Naive thymus-derived CD4-positive, alpha-beta T cell (primary cell): ENCODE measurements around the gene CCDC32. TPM values are rescaled to one million over a fixed set of nuclear protein-coding genes. Genes with fewer than 3 reads are reported as not detected.

ENCODE experiments used
- ATAC-seq: fragments of 150-1000 bp; cut with Tn5 transposase; 2 replicates; pipeline ENCODE4 v1.10.0; 2021; ENCODE audit warnings: mild to moderate bottlenecking, moderate library complexity
- CTCF ChIA-PET: fragments of 350-600 bp; sonication (Branson Sonifier 250); formaldehyde crosslinking; loops from one replicate; lab custom pipeline; 2021; ENCODE audit warnings: antibody characterized with exemption; lab: Charles Lee
- POLR2A ChIA-PET: fragments of 350-600 bp; sonication (Branson Sonifier 250); formaldehyde crosslinking; loops from one replicate; lab custom pipeline; 2021; ENCODE audit warnings: antibody characterized with exemption, inconsistent platforms; lab: Charles Lee
- DNase-seq, 9 donors: peaks; one replicate each; pipeline versions ENCODE4 v3.0.0 to v3.0.0-alpha.2; 2020 to 2022; ENCODE audit warnings: mixed read lengths in 1 of 9
- H3K27ac ChIP-seq: one replicate; pipeline ENCODE4 v1.7.0; 2013; ENCODE audit warnings: mild to moderate bottlenecking, low read depth, low read length, moderate library complexity
- H3K27me3 ChIP-seq, 2 donors: one replicate each; pipeline ENCODE4 v1.7.0; 2013; ENCODE audit warnings: low read length in 2 of 2, mild to moderate bottlenecking in 2 of 2, moderate library complexity in 2 of 2; ENCODE audit not compliant: control insufficient read depth in 2 of 2, insufficient read depth in 2 of 2
- H3K36me3 ChIP-seq, 3 experiments: 1 replicate in 2 of 3; 2 replicates in 1 of 3; pipeline ENCODE4 v1.7.0; 2013; ENCODE audit warnings: low read length in 3 of 3, mild to moderate bottlenecking in 3 of 3, moderate library complexity in 1 of 3; ENCODE audit not compliant: insufficient read depth in 3 of 3, control insufficient read depth in 2 of 3
- H3K4me1 ChIP-seq, 2 donors: one replicate each; pipeline ENCODE4 v1.7.0; 2013; ENCODE audit warnings: low read length in 2 of 2, mild to moderate bottlenecking in 2 of 2, moderate library complexity in 1 of 2; ENCODE audit not compliant: control insufficient read depth in 2 of 2, insufficient read depth in 2 of 2
- H3K4me3 ChIP-seq: 2 replicates; pipeline ENCODE4 v1.7.0; 2013; ENCODE audit warnings: mild to moderate bottlenecking, low read length
- H3K9me3 ChIP-seq, 3 experiments: 1 replicate in 2 of 3; 2 replicates in 1 of 3; pipeline ENCODE4 v1.7.0; 2013; ENCODE audit warnings: low read length in 3 of 3; ENCODE audit not compliant: control insufficient read depth in 2 of 3
- H3K27ac Mint-ChIP-seq, 9 donors: one replicate each; pipeline ENCODE4 v1.8.0; 2020 to 2022; ENCODE audit warnings: mixed read lengths in 9 of 9, mild to moderate bottlenecking in 8 of 9, moderate library complexity in 5 of 9, inconsistent platforms in 2 of 9
- H3K27me3 Mint-ChIP-seq, 5 donors: one replicate each; pipeline ENCODE4 v1.8.0; 2021 to 2022; ENCODE audit warnings: mixed read lengths in 5 of 5, mild to moderate bottlenecking in 1 of 5
- H3K36me3 Mint-ChIP-seq, 5 donors: one replicate each; pipeline ENCODE4 v1.8.0; 2020 to 2022; ENCODE audit warnings: mixed read lengths in 5 of 5, mild to moderate bottlenecking in 3 of 5, inconsistent platforms in 1 of 5
- H3K4me1 Mint-ChIP-seq, 7 donors: one replicate each; pipeline ENCODE4 v1.8.0; 2020 to 2022; ENCODE audit warnings: mixed read lengths in 7 of 7, mild to moderate bottlenecking in 3 of 7, inconsistent platforms in 1 of 7
- H3K4me3 Mint-ChIP-seq, 10 donors: one replicate each; pipeline ENCODE4 v1.8.0; 2020 to 2022; ENCODE audit warnings: mild to moderate bottlenecking in 10 of 10, mixed read lengths in 10 of 10, moderate library complexity in 6 of 10, inconsistent platforms in 2 of 10
- H3K9me3 Mint-ChIP-seq, 11 donors: one replicate each; pipeline ENCODE4 v1.8.0; 2020 to 2022; ENCODE audit warnings: mixed read lengths in 11 of 11, mild to moderate bottlenecking in 4 of 11, inconsistent platforms in 1 of 11, moderate library complexity in 1 of 11
- intact Hi-C, 2 donors: fragments of 100-400 bp; cut with micrococcal nuclease; formaldehyde crosslinking; loops; one replicate each; pipeline ENCODE4 v1.15.1; 2023
- polyA plus RNA-seq, 2 donors: library from polyadenylated mRNA; unstranded; fragments of 300-500 nt; fragmentation: Illumina TruSeq; gene quantifications; one replicate each; pipeline ENCODE4 v1.2.3, GENCODE V29; 2021
- total RNA-seq, 6 experiments: library from RNA in 5 of 6; stranded (reverse) in 5 of 6; gene quantifications; 1 replicate in 5 of 6; 2 replicates in 1 of 6; pipeline ENCODE4 v1.2.3 and lab custom pipeline; 2021 to 2026

The CCDC32 gene
- total and polyA plus RNA-seq, 7 experiments from 2014 or later, result 22.4 to 44.8 (median 35.2) TPM

GRCh38 chr15:40543082-40543481 is 21.8 kb downstream of the CCDC32 start:
- no peaks in the 10 kb centered on the region for H3K9me3 ChIP-seq
- ATAC-seq, result no peak
- Mint-ChIP-seq H3K36me3 (peaks cover 6 to 32% (median 10%) of the 10 kb centered on the region in 5 donors), H3K27ac (no peak overlapping the region), H3K9me3 (no peaks in the 10 kb centered on the region), H3K27me3 (no peaks in the 10 kb centered on the region), H3K4me1 (peaks cover 0 to 16% (median 0%) of the 10 kb centered on the region in 7 donors), H3K4me3 (no peak overlapping the region)
- no peaks in the 10 kb centered on the region for H3K27me3 ChIP-seq
- peaks cover 0 to 14% (median 0%) of the 10 kb centered on the region in 3 experiments for H3K36me3 ChIP-seq
- CTCF ChIA-PET, result no interaction called here
- intact Hi-C loops, result no loop called here
- POLR2A ChIA-PET, result interaction anchor here (0.6 to 0.7 kb wide), 2 partner anchors 9 to 175 kb away, joined by 3 to 5 read pairs; no protein-coding TSS in a partner anchor
- H3K4me1 ChIP-seq, result no peaks in the 10 kb centered on the region
- DNase-seq, result no peak
- no peak overlapping the region for H3K27ac ChIP-seq
- no peak overlapping the region for H3K4me3 ChIP-seq

GRCh38 chr15:40538976-40539375 is 25.9 kb downstream of the CCDC32 start:
- intact Hi-C loops, result no loop called here
- no peaks in the 10 kb centered on the region for H3K27me3 ChIP-seq
- H3K4me1 ChIP-seq, result no peaks in the 10 kb centered on the region
- H3K27ac Mint-ChIP-seq, result no peak overlapping the region
- H3K4me1 Mint-ChIP-seq, result peaks cover 0 to 7% (median 0%) of the 10 kb centered on the region in 7 donors
- peaks cover 0 to 31% (median 1%) of the 10 kb centered on the region in 5 donors for H3K36me3 Mint-ChIP-seq
- CTCF ChIA-PET, result no interaction called here
- H3K9me3 ChIP-seq, result no peaks in the 10 kb centered on the region
- H3K36me3 ChIP-seq, result peaks cover 0 to 6% (median 0%) of the 10 kb centered on the region in 3 experiments
- no peak overlapping the region for H3K4me3 Mint-ChIP-seq
- no peaks in the 10 kb centered on the region for H3K9me3 Mint-ChIP-seq
- POLR2A ChIA-PET, result no interaction called here
- no peak overlapping the region for H3K27ac ChIP-seq
- H3K27me3 Mint-ChIP-seq, result no peaks in the 10 kb centered on the region
- H3K4me3 ChIP-seq, result no peak overlapping the region
- no peak for DNase-seq
- no peak for ATAC-seq

GRCh38 chr15:40536501-40536900 is 28.3 kb downstream of the CCDC32 start:
- H3K9me3 Mint-ChIP-seq, result no peaks in the 10 kb centered on the region
- Histone ChIP-seq H3K27me3 (no peaks in the 10 kb centered on the region), H3K9me3 (no peaks in the 10 kb centered on the region), H3K4me3 (no peak overlapping the region), H3K36me3 (peaks cover 0 to 6% (median 0%) of the 10 kb centered on the region in 3 experiments), H3K27ac (no peak overlapping the region), H3K4me1 (no peaks in the 10 kb centered on the region)
- ATAC-seq (no peak), DNase-seq (no peak)
- intact Hi-C loops, result no loop called here
- CTCF ChIA-PET, result no interaction called here
- H3K27me3 Mint-ChIP-seq, result no peaks in the 10 kb centered on the region
- POLR2A ChIA-PET, result no interaction called here
- H3K4me1 Mint-ChIP-seq, result peaks cover 0 to 5% (median 0%) of the 10 kb centered on the region in 7 donors
- H3K27ac Mint-ChIP-seq, result peak overlapping the region in 1 of 9 donors; percentile 55
- H3K36me3 Mint-ChIP-seq, result peaks cover 0 to 24% (median 4%) of the 10 kb centered on the region in 5 donors
- no peak overlapping the region for H3K4me3 Mint-ChIP-seq

- Histone ChIP-seq H3K4me3 (no peak overlapping the region), H3K27me3 (no peaks in the 10 kb centered on the region), H3K36me3 (peaks cover 0 to 5% (median 0%) of the 10 kb centered on the region in 3 experiments), H3K9me3 (no peaks in the 10 kb centered on the region), H3K27ac (no peak overlapping the region), H3K4me1 (no peaks in the 10 kb centered on the region)
- DNase-seq, result no peak
- Mint-ChIP-seq H3K36me3 (peaks cover 0 to 23% (median 4%) of the 10 kb centered on the region in 5 donors), H3K4me1 (peaks cover 0 to 4% (median 0%) of the 10 kb centered on the region in 7 donors), H3K27ac (no peak overlapping the region), H3K27me3 (no peaks in the 10 kb centered on the region), H3K4me3 (no peak overlapping the region), H3K9me3 (no peaks in the 10 kb centered on the region)
- ChIA-PET POLR2A (interaction anchor here (0.6 kb wide), 1 partner anchor 9 kb away, joined by 5 read pairs; no protein-coding TSS in a partner anchor), CTCF (no interaction called here)
- ATAC-seq, result no peak
- intact Hi-C loops, result no loop called here
Observed at GRCh38 chr15:40534371-40534770, 30.5 kb downstream of the CCDC32 start.

GRCh38 chr15:40533763-40534364 is 31.0 kb downstream of the CCDC32 start:
- Mint-ChIP-seq H3K4me3 (no peak overlapping the region), H3K36me3 (peaks cover 0 to 18% (median 4%) of the 10 kb centered on the region in 5 donors), H3K9me3 (no peaks in the 10 kb centered on the region), H3K27me3 (no peaks in the 10 kb centered on the region), H3K4me1 (peaks cover 0 to 4% (median 0%) of the 10 kb centered on the region in 7 donors), H3K27ac (no peak overlapping the region)
- no peak for DNase-seq
- ATAC-seq, result no peak
- CTCF ChIA-PET, result no interaction called here
- H3K4me3 ChIP-seq, result no peak overlapping the region
- H3K36me3 ChIP-seq, result no peaks in the 10 kb centered on the region
- intact Hi-C loops, result no loop called here
- no peaks in the 10 kb centered on the region for H3K9me3 ChIP-seq
- POLR2A ChIA-PET, result interaction anchor here (0.6 kb wide), 1 partner anchor 9 kb away, joined by 5 read pairs; no protein-coding TSS in a partner anchor
- no peaks in the 10 kb centered on the region for H3K27me3 ChIP-seq
- H3K4me1 ChIP-seq, result no peaks in the 10 kb centered on the region
- H3K27ac ChIP-seq, result no peak overlapping the region

- intact Hi-C loops, result no loop called here
- CTCF ChIA-PET, result no interaction called here
Observed at GRCh38 chr15:40528801-40529200, 36.0 kb downstream of the CCDC32 start.

GRCh38 chr15:40525855-40526254 is 39.0 kb downstream of the CCDC32 start:
- no peak for DNase-seq
- H3K27me3 Mint-ChIP-seq, result peaks cover 0 to 9% (median 0%) of the 10 kb centered on the region in 5 donors
- H3K4me1 ChIP-seq, result no peaks in the 10 kb centered on the region
- H3K36me3 ChIP-seq, result no peaks in the 10 kb centered on the region
- peaks cover 0 to 13% (median 0%) of the 10 kb centered on the region in 5 donors for H3K36me3 Mint-ChIP-seq
- no peak overlapping the region for H3K27ac ChIP-seq
- H3K4me3 ChIP-seq, result no peak overlapping the region
- no peaks in the 10 kb centered on the region for H3K9me3 ChIP-seq
- H3K4me1 Mint-ChIP-seq, result peaks cover 0 to 4% (median 0%) of the 10 kb centered on the region in 7 donors
- H3K27me3 ChIP-seq, result no peaks in the 10 kb centered on the region
- H3K27ac Mint-ChIP-seq, result no peak overlapping the region
- H3K4me3 Mint-ChIP-seq, result no peak overlapping the region
- CTCF ChIA-PET, result no interaction called here
- ATAC-seq, result no peak
- intact Hi-C loops, result no loop called here
- POLR2A ChIA-PET, result no interaction called here
- no peaks in the 10 kb centered on the region for H3K9me3 Mint-ChIP-seq

More at GRCh38 chr15:40528801-40529200, 36.0 kb downstream of the CCDC32 start:
- peaks cover 0 to 13% (median 4%) of the 10 kb centered on the region in 5 donors for H3K36me3 Mint-ChIP-seq
- H3K36me3 ChIP-seq, result no peaks in the 10 kb centered on the region
- H3K9me3 Mint-ChIP-seq, result no peaks in the 10 kb centered on the region
- H3K4me1 ChIP-seq, result no peaks in the 10 kb centered on the region
- H3K27ac Mint-ChIP-seq, result no peak overlapping the region
- ATAC-seq (no peak), DNase-seq (no peak)
- no peak overlapping the region for H3K27ac ChIP-seq
- H3K4me1 Mint-ChIP-seq, result peaks cover 0 to 4% (median 0%) of the 10 kb centered on the region in 7 donors
- no peak overlapping the region for H3K4me3 ChIP-seq
- H3K27me3 Mint-ChIP-seq, result no peaks in the 10 kb centered on the region
- no peak overlapping the region for H3K4me3 Mint-ChIP-seq
- H3K27me3 ChIP-seq, result no peaks in the 10 kb centered on the region
- POLR2A ChIA-PET, result no interaction called here
- H3K9me3 ChIP-seq, result no peaks in the 10 kb centered on the region
